Activated CD8-positive, alpha-beta memory T cell treated with anti-CD3 and anti-CD28 coated beads, Interleukin-2, amount 50 U/mL, for 1 hour (primary cell): ENCODE data around the gene KBTBD7.
A peak's percentile ranks its signal among the peaks of the same experiment; 100 is the strongest.

Source experiments
- DNase-seq: peaks from one replicate; pipeline ENCODE4 v3.0.0-alpha.2; 2020; ENCODE audit errors: extremely low read depth

Gene KBTBD7

GRCh38 chr13:41193919-41194824, at the start of gene KBTBD7:
Gene KBTBD7, minus strand, starts transcription at chr13:41194569. Its CDS starts 312 bp downstream, at chr13:41194257.
- DNase-seq: peak; percentile 69

- DNase-seq: no peak
These were observed 47.3 kb upstream of the KBTBD7 start for GRCh38 chr13:41241626-41242025.

- no peak for DNase-seq
These were observed 42.0 kb upstream of the KBTBD7 start for GRCh38 chr13:41236369-41236768.

- no peak for DNase-seq
These were observed 38.5 kb upstream of the KBTBD7 start for GRCh38 chr13:41232578-41233480.

GRCh38 chr13:41231786-41232185, 37.4 kb upstream of the KBTBD7 start:
- no peak for DNase-seq

- DNase-seq: no peak
These were observed 36.8 kb upstream of the KBTBD7 start for GRCh38 chr13:41231025-41231677.

GRCh38 chr13:41229356-41229755, 35.0 kb upstream of the KBTBD7 start:
- DNase-seq: no peak

- no peak for DNase-seq
These were observed 30.0 kb upstream of the KBTBD7 start for GRCh38 chr13:41224113-41225110.

GRCh38 chr13:41222259-41222852, 28.0 kb upstream of the KBTBD7 start:
- peak; percentile 4 for DNase-seq

GRCh38 chr13:41220401-41220800, 26.0 kb upstream of the KBTBD7 start:
- no peak for DNase-seq

- no peak for DNase-seq
These were observed 21.8 kb upstream of the KBTBD7 start for GRCh38 chr13:41216160-41216559.

- DNase-seq: no peak
These were observed 19.6 kb upstream of the KBTBD7 start for GRCh38 chr13:41213919-41214318.

- DNase-seq: no peak
These were observed 18.9 kb upstream of the KBTBD7 start for GRCh38 chr13:41213316-41213715.

GRCh38 chr13:41212881-41213280, 18.5 kb upstream of the KBTBD7 start:
- DNase-seq: no peak

GRCh38 chr13:41211062-41211461, 16.7 kb upstream of the KBTBD7 start:
- no peak for DNase-seq

GRCh38 chr13:41206467-41206866, 12.1 kb upstream of the KBTBD7 start:
- no peak for DNase-seq

- DNase-seq: no peak
These were observed 9.4 kb upstream of the KBTBD7 start for GRCh38 chr13:41203810-41204209.

- DNase-seq: no peak
These were observed 5.8 kb upstream of the KBTBD7 start for GRCh38 chr13:41200126-41200525.

- no peak for DNase-seq
These were observed 5.2 kb upstream of the KBTBD7 start for GRCh38 chr13:41199526-41199925.

GRCh38 chr13:41199079-41199478, 4.7 kb upstream of the KBTBD7 start:
- no peak for DNase-seq
